B cell (primary cell): Measurements from ENCODE around the gene TAF1B. TPM values are rescaled to one million over a fixed set of nuclear protein-coding genes. Genes with fewer than 3 reads are reported as not detected.

ENCODE experiments used
- ATAC-seq: fragments of 200-7000 bp; cut with Tn5 transposase; one replicate; pipeline ENCODE4 v1.10.0; 2021; ENCODE audit warnings: low read depth, mild to moderate bottlenecking, moderate number of reproducible peaks, moderate library complexity
- CTCF ChIA-PET: fragments of 350-600 bp; sonication (Branson Sonifier 250); formaldehyde crosslinking; loops from one replicate; lab custom pipeline; 2021; ENCODE audit warnings: antibody characterized with exemption, inconsistent platforms; lab: Charles Lee
- POLR2A ChIA-PET: fragments of 350-600 bp; sonication (Branson Sonifier 250); formaldehyde crosslinking; loops from one replicate; lab custom pipeline; 2021; ENCODE audit warnings: antibody characterized with exemption; lab: Charles Lee
- DNase-seq: peaks from one replicate; pipeline ENCODE4 v3.0.0; 2013
- H2AFZ ChIP-seq: 2 replicates; pipeline ENCODE4 v1.6.1; 2012; ENCODE audit warnings: mild to moderate bottlenecking, low read depth, low read length; ENCODE audit not compliant: insufficient read depth, poor library complexity, severe bottlenecking
- H3K27ac ChIP-seq, 2 donors: 1 replicate in 1 of 2; 2 replicates in 1 of 2; pipeline ENCODE4 v1.5.1; 2012 to 2013; ENCODE audit warnings: low read length in 2 of 2, mild to moderate bottlenecking in 2 of 2, moderate library complexity in 1 of 2
- H3K27me3 ChIP-seq, 4 experiments: fragments of 200-600 bp in 1 of 4; sonication (generic) in 1 of 4; replicated peaks in 1 of 4; 1 replicate in 2 of 4; 2 replicates in 2 of 4; pipeline versions ENCODE4 v1.6.1 to v1.7.0; 2013 to 2016; ENCODE audit warnings: low read length in 3 of 4, mild to moderate bottlenecking in 2 of 4, mixed read lengths in 1 of 4, moderate library complexity in 1 of 4; ENCODE audit not compliant: insufficient read depth in 4 of 4, control insufficient read depth in 3 of 4; ENCODE audit errors: control extremely low read depth in 1 of 4
- H3K36me3 ChIP-seq, 2 experiments: replicated peaks in 1 of 2; 1 replicate in 1 of 2; 2 replicates in 1 of 2; pipeline versions ENCODE4 v1.6.1 to v1.7.1; 2013; ENCODE audit warnings: low read length in 1 of 2; ENCODE audit not compliant: insufficient read depth in 2 of 2, control insufficient read depth in 1 of 2; ENCODE audit errors: control extremely low read depth in 1 of 2, extremely low read depth in 1 of 2
- H3K4me1 ChIP-seq, 2 donors: fragments of 200-600 bp in 1 of 2; sonication (generic) in 1 of 2; 1 replicate in 1 of 2; 2 replicates in 1 of 2; pipeline versions ENCODE4 v1.5.1 to v1.6.1; 2013 to 2017; ENCODE audit warnings: low read length in 2 of 2; ENCODE audit not compliant: control insufficient read depth in 2 of 2, insufficient read depth in 2 of 2
- H3K4me2 ChIP-seq: replicated peaks from 2 replicates; pipeline ENCODE3; 2012; ENCODE audit warnings: mild to moderate bottlenecking, low read depth, low read length; ENCODE audit not compliant: poor library complexity, severe bottlenecking
- H3K4me3 ChIP-seq, 5 experiments: fragments of 200-600 bp in 1 of 5; sonication (generic) in 1 of 5; 1 replicate in 3 of 5; 2 replicates in 2 of 5; pipeline versions ENCODE4 v1.5.1 to v1.7.0; 2011 to 2016; ENCODE audit warnings: low read length in 4 of 5, mild to moderate bottlenecking in 4 of 5, low read depth in 2 of 5, control low read depth in 1 of 5, moderate library complexity in 1 of 5; ENCODE audit not compliant: insufficient read depth in 1 of 5; ENCODE audit errors: control extremely low read depth in 1 of 5, extremely low read depth in 1 of 5
- H3K79me2 ChIP-seq: fragments of 200-600 bp; sonication (generic); one replicate; pipeline ENCODE4 v1.6.0; 2016; ENCODE audit warnings: low read length; ENCODE audit not compliant: control insufficient read depth, insufficient read depth
- H3K9ac ChIP-seq: fragments of 200-600 bp; sonication (generic); 2 replicates; pipeline ENCODE4 v1.6.1; 2017; ENCODE audit warnings: mild to moderate bottlenecking, low read length, moderate library complexity
- H3K9me3 ChIP-seq, 3 donors: one replicate each; pipeline versions ENCODE4 v1.6.1 to v1.7.1; 2013; ENCODE audit warnings: low read length in 2 of 3; ENCODE audit not compliant: control insufficient read depth in 2 of 3, insufficient read depth in 1 of 3; ENCODE audit errors: control extremely low read depth in 1 of 3
- H4K20me1 ChIP-seq: 2 replicates; pipeline ENCODE4 v1.6.0; 2012; ENCODE audit warnings: mild to moderate bottlenecking, low read length; ENCODE audit not compliant: insufficient read depth, control insufficient read depth, poor library complexity, severe bottlenecking
- H3K27ac Mint-ChIP-seq: one replicate; pipeline ENCODE4 v1.8.0; 2021; ENCODE audit warnings: mixed read lengths
- H3K27me3 Mint-ChIP-seq: one replicate; pipeline ENCODE4 v1.8.0; 2021; ENCODE audit warnings: mixed read lengths
- H3K4me1 Mint-ChIP-seq: one replicate; pipeline ENCODE4 v1.8.0; 2021; ENCODE audit warnings: mixed read lengths
- H3K4me3 Mint-ChIP-seq: one replicate; pipeline ENCODE4 v1.8.0; 2021; ENCODE audit warnings: mixed read lengths
- H3K9me3 Mint-ChIP-seq: one replicate; pipeline ENCODE4 v1.8.0; 2022; ENCODE audit warnings: mixed read lengths; ENCODE audit not compliant: insufficient read depth
- CTCF ChIP-seq: fragments of 200-600 bp; IDR thresholded peaks from one replicate; pipeline ENCODE4 v1.8.0; 2022; ENCODE audit warnings: antibody characterized with exemption, mild to moderate bottlenecking
- EZH2 ChIP-seq: IDR thresholded peaks from 2 replicates; pipeline ENCODE4 v1.6.1; 2012; ENCODE audit warnings: borderline replicate concordance, low read depth, mild to moderate bottlenecking, moderate library complexity, low read length; ENCODE audit not compliant: insufficient read depth, poor library complexity, severe bottlenecking
- WGBS: methylation state at CpG from one replicate; pipeline ENCODE4 v1.1.5; 2013; ENCODE audit warnings: missing lambda C conversion rate; ENCODE audit not compliant: insufficient coverage; 5-methylcytosine and 5-hydroxymethylcytosine counted together
- intact Hi-C: fragments of 100-400 bp; cut with micrococcal nuclease; formaldehyde crosslinking; loops from one replicate; pipeline ENCODE4 v1.10.0; 2022
- polyA plus RNA-seq: library from polyadenylated mRNA; depleted of rRNA; stranded (reverse); fragments of >200 nt; gene quantifications from 2 replicates; pipeline ENCODE4 v1.2.3, GENCODE V29; 2012
- total RNA-seq, 2 donors: library from RNA; stranded (reverse); fragments of 120-200 nt in 1 of 2; gene quantifications; 1 replicate in 1 of 2; 2 replicates in 1 of 2; pipeline versions ENCODE4 v1.2.3 to v1.2.4, GENCODE V29; 2013 to 2022

TAF1B gene
- total and polyA plus RNA-seq, 2 donors (not counting 1 experiment from before 2014, with no cell fraction given): 4.5 to 25.5 TPM

GRCh38 chr2:9968553-9969497, 125.6 kb downstream of the TAF1B start:
- Histone ChIP-seq H3K9me3 (no peaks in the 10 kb centered on the region), H4K20me1 (no peaks in the 10 kb centered on the region), H2AFZ (no peak overlapping the region), H3K4me1 (peaks cover 8 to 11% of the 10 kb centered on the region in 2 donors), H3K9ac (no peak overlapping the region), H3K79me2 (no peaks in the 10 kb centered on the region), H3K4me3 (no peak overlapping the region), H3K4me2 (no peak overlapping the region), H3K27me3 (peaks cover 0 to 7% (median 0%) of the 10 kb centered on the region in 4 experiments), H3K36me3 (no peaks in the 10 kb centered on the region), H3K27ac (no peak overlapping the region)
- H3K4me1 Mint-ChIP-seq: peaks cover 17% of the 10 kb centered on the region
- DNase-seq: no peak
- H3K27ac Mint-ChIP-seq: no peak overlapping the region
- ChIA-PET CTCF (interaction anchor here (1.2 to 2.2 kb wide), 3 partner anchors 15 to 80 kb away, joined by 7 to 14 read pairs (median 7); no protein-coding TSS in a partner anchor), POLR2A (interaction anchor here (0.7 kb wide), 1 partner anchor 18 kb away, joined by 5 read pairs; no protein-coding TSS in a partner anchor)
- TF ChIP-seq CTCF: no peak
- TF ChIP-seq EZH2: no peak
- WGBS: 92% methylated on average over 5 of the region's 10 CpGs
- no peaks in the 10 kb centered on the region for H3K9me3 Mint-ChIP-seq
- no peak overlapping the region for H3K4me3 Mint-ChIP-seq
- intact Hi-C loops: loop anchor here (5.0 kb wide), 1 partner anchor 127 kb away; the partner anchor contains the start of gene TAF1B
- no peak for ATAC-seq
- H3K27me3 Mint-ChIP-seq: no peaks in the 10 kb centered on the region
